Hepatocyte (in vitro differentiated cells): Measurements from ENCODE around the gene ARHGAP31.

Source experiments
- EZH2phosphoT487 ChIP-seq: fragments of 200-600 bp; sonication (generic); IDR thresholded peaks from one replicate; pipeline ENCODE4 v1.6.1; 2018; ENCODE audit warnings: antibody characterized with exemption, mild to moderate bottlenecking, low read depth, moderate library complexity; ENCODE audit not compliant: unreplicated experiment, severe bottlenecking
- TF ChIP-seq, protein P1 (sequence below): fragments of 200-600 bp; sonication (generic); IDR thresholded peaks from 2 replicates; pipeline ENCODE4 v1.5.1; 2016; ENCODE audit warnings: antibody characterized with exemption, mild to moderate bottlenecking; ENCODE audit not compliant: poor library complexity

DNA sequence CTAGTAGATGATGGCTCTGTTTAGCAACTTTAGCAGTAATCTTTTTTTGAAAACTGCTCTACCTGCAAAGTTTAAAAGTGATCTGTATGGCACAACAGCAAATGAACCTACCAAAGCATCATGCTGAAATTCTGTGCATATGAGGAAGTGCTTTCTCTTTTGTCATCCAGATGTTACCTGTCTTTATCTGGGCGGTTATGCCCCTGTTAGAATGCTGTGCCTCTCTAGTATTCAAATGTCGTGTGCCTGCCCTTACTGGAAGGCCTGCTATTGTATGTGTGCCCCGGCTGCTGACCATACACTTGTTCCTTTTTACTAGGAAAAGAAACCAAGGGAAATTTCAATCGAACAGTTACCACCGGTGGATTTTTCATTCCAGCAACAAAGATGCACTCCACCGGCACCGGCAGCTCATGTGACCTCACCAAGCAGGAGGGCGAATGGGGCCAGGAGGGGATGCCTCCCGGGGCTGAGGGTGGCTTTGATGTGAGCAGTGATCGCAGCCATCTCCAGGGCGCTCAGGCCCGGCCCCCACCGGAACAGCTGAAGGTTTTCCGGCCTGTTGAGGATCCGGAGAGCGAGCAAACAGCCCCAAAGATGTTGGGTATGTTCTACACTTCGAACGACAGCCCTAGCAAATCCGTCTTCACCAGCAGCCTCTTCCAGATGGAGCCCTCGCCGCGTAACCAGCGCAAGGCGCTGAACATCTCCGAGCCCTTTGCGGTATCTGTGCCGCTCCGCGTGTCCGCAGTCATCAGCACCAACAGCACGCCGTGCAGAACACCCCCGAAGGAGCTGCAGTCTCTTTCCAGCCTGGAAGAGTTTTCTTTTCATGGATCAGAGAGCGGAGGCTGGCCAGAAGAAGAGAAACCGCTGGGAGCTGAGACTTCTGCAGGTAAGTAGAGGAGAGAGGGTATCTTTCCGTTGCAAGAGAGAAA, 107.6 kb downstream of the ARHGAP31 start:
- no peak for TF ChIP-seq EZH2phosphoT487
- TF ChIP-seq, protein P1, sequence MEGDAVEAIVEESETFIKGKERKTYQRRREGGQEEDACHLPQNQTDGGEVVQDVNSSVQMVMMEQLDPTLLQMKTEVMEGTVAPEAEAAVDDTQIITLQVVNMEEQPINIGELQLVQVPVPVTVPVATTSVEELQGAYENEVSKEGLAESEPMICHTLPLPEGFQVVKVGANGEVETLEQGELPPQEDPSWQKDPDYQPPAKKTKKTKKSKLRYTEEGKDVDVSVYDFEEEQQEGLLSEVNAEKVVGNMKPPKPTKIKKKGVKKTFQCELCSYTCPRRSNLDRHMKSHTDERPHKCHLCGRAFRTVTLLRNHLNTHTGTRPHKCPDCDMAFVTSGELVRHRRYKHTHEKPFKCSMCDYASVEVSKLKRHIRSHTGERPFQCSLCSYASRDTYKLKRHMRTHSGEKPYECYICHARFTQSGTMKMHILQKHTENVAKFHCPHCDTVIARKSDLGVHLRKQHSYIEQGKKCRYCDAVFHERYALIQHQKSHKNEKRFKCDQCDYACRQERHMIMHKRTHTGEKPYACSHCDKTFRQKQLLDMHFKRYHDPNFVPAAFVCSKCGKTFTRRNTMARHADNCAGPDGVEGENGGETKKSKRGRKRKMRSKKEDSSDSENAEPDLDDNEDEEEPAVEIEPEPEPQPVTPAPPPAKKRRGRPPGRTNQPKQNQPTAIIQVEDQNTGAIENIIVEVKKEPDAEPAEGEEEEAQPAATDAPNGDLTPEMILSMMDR: no peak
